Measurements from ENCODE around the gene TPST1. TPM values are rescaled to one million over a fixed set of nuclear protein-coding genes. Genes with fewer than 3 reads are reported as not detected.

TPST1 gene
- total and polyA plus RNA-seq, 2 of the 8 experiments (the other 6 are each of a cell fraction or from before 2014, with no cell fraction given) = 8.2 to 18.4 TPM

DNA sequence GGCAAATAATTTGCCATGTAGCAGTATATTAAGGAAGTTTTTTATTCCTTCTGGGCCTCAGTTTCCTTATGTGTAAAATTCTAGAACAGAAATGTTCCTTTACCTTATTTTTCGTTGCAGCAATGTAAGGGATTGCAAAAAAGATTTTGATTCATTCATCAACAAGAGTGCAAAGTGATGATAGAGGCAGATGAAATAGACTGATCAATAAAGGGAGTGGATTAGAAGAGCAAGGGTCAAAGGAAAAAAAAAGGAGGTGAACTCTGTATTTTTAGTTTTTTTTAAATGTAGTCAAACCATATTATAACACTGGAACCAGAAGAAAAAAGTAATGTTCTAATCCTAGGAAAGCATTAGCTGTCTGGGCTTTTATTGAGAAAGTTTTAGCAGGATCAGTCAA lies 14.7 kb downstream of the TPST1 start (continued):
- TF ChIP-seq, protein P1, sequence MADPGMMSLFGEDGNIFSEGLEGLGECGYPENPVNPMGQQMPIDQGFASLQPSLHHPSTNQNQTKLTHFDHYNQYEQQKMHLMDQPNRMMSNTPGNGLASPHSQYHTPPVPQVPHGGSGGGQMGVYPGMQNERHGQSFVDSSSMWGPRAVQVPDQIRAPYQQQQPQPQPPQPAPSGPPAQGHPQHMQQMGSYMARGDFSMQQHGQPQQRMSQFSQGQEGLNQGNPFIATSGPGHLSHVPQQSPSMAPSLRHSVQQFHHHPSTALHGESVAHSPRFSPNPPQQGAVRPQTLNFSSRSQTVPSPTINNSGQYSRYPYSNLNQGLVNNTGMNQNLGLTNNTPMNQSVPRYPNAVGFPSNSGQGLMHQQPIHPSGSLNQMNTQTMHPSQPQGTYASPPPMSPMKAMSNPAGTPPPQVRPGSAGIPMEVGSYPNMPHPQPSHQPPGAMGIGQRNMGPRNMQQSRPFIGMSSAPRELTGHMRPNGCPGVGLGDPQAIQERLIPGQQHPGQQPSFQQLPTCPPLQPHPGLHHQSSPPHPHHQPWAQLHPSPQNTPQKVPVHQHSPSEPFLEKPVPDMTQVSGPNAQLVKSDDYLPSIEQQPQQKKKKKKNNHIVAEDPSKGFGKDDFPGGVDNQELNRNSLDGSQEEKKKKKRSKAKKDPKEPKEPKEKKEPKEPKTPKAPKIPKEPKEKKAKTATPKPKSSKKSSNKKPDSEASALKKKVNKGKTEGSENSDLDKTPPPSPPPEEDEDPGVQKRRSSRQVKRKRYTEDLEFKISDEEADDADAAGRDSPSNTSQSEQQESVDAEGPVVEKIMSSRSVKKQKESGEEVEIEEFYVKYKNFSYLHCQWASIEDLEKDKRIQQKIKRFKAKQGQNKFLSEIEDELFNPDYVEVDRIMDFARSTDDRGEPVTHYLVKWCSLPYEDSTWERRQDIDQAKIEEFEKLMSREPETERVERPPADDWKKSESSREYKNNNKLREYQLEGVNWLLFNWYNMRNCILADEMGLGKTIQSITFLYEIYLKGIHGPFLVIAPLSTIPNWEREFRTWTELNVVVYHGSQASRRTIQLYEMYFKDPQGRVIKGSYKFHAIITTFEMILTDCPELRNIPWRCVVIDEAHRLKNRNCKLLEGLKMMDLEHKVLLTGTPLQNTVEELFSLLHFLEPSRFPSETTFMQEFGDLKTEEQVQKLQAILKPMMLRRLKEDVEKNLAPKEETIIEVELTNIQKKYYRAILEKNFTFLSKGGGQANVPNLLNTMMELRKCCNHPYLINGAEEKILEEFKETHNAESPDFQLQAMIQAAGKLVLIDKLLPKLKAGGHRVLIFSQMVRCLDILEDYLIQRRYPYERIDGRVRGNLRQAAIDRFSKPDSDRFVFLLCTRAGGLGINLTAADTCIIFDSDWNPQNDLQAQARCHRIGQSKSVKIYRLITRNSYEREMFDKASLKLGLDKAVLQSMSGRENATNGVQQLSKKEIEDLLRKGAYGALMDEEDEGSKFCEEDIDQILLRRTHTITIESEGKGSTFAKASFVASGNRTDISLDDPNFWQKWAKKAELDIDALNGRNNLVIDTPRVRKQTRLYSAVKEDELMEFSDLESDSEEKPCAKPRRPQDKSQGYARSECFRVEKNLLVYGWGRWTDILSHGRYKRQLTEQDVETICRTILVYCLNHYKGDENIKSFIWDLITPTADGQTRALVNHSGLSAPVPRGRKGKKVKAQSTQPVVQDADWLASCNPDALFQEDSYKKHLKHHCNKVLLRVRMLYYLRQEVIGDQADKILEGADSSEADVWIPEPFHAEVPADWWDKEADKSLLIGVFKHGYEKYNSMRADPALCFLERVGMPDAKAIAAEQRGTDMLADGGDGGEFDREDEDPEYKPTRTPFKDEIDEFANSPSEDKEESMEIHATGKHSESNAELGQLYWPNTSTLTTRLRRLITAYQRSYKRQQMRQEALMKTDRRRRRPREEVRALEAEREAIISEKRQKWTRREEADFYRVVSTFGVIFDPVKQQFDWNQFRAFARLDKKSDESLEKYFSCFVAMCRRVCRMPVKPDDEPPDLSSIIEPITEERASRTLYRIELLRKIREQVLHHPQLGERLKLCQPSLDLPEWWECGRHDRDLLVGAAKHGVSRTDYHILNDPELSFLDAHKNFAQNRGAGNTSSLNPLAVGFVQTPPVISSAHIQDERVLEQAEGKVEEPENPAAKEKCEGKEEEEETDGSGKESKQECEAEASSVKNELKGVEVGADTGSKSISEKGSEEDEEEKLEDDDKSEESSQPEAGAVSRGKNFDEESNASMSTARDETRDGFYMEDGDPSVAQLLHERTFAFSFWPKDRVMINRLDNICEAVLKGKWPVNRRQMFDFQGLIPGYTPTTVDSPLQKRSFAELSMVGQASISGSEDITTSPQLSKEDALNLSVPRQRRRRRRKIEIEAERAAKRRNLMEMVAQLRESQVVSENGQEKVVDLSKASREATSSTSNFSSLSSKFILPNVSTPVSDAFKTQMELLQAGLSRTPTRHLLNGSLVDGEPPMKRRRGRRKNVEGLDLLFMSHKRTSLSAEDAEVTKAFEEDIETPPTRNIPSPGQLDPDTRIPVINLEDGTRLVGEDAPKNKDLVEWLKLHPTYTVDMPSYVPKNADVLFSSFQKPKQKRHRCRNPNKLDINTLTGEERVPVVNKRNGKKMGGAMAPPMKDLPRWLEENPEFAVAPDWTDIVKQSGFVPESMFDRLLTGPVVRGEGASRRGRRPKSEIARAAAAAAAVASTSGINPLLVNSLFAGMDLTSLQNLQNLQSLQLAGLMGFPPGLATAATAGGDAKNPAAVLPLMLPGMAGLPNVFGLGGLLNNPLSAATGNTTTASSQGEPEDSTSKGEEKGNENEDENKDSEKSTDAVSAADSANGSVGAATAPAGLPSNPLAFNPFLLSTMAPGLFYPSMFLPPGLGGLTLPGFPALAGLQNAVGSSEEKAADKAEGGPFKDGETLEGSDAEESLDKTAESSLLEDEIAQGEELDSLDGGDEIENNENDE (IDR thresholded peaks at IDR 0.05; ENCODE audit: insufficient replicate concordance, low read length) = no peak
- TF ChIP-seq, protein P2, sequence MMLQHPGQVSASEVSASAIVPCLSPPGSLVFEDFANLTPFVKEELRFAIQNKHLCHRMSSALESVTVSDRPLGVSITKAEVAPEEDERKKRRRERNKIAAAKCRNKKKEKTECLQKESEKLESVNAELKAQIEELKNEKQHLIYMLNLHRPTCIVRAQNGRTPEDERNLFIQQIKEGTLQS (IDR thresholded peaks at IDR 0.05; ENCODE audit: insufficient read depth, low read depth, low read length) = no peak
- TF ChIP-seq, protein P3, sequence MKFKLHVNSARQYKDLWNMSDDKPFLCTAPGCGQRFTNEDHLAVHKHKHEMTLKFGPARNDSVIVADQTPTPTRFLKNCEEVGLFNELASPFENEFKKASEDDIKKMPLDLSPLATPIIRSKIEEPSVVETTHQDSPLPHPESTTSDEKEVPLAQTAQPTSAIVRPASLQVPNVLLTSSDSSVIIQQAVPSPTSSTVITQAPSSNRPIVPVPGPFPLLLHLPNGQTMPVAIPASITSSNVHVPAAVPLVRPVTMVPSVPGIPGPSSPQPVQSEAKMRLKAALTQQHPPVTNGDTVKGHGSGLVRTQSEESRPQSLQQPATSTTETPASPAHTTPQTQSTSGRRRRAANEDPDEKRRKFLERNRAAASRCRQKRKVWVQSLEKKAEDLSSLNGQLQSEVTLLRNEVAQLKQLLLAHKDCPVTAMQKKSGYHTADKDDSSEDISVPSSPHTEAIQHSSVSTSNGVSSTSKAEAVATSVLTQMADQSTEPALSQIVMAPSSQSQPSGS (IDR thresholded peaks at IDR 0.05; ENCODE audit: low read length) = no peak
- TF ChIP-seq EGR1 (IDR thresholded peaks at IDR 0.05; ENCODE audit: borderline replicate concordance, low read depth, low read length) = no peak

Measured in H1 (cell line).